Testis (tissue), 2 donors: Measurements from ENCODE around the gene RAB3GAP2.

Experiments
- CTCF ChIP-seq, 3 experiments: fragments of 450-650 bp in 2 of 3; fragments of 200-600 bp in 1 of 3; sonication (generic) in 1 of 3; IDR thresholded peaks; one replicate each; pipeline ENCODE4 v1.5.1; 2016 to 2019; ENCODE audit warnings: antibody characterized with exemption in 3 of 3, mild to moderate bottlenecking in 2 of 3, moderate library complexity in 1 of 3
- POLR2A ChIP-seq: fragments of 450-650 bp; IDR thresholded peaks from one replicate; pipeline ENCODE4 v1.6.1; 2017; ENCODE audit warnings: antibody characterized with exemption, mild to moderate bottlenecking, moderate library complexity

- TF ChIP-seq POLR2A = no peak
- TF ChIP-seq CTCF (IDR thresholded peaks at IDR 0.05) = no peak
Observed at GRCh38 chr1:220221670-220222069, 50.6 kb downstream of the RAB3GAP2 start.
